Measurements from ENCODE around the gene TOMM22.

The TOMM22 gene

GRCh38 chr22:38674888-38675287 lies 6.9 kb upstream of the TOMM22 start:
- H3K36me3 ChIP-seq (ENCODE audit: insufficient read depth, insufficient read length, low read length): peaks cover 38% of the 10 kb centered on the region
- H3K9me3 ChIP-seq (ENCODE audit: insufficient read depth, low read length): no peaks in the 10 kb centered on the region
- no peak for TF ChIP-seq ZNF274 (IDR thresholded peaks at IDR 0.05; ENCODE audit: low read depth, low read length)
- no peak for TF ChIP-seq YY1 (IDR thresholded peaks at IDR 0.05; ENCODE audit: insufficient read depth, insufficient read length)
- TF ChIP-seq SUZ12 (IDR thresholded peaks at IDR 0.05; ENCODE audit: extremely low read depth, insufficient read depth, insufficient read length): no peak
- DNase-seq (ENCODE audit: low read depth, low spot score): no peak
- H3K9ac ChIP-seq (ENCODE audit: insufficient read length, low read depth): no peak overlapping the region
- H3K27me3 ChIP-seq (ENCODE audit: insufficient read depth, insufficient read length): no peaks in the 10 kb centered on the region
- H3K4me3 ChIP-seq (ENCODE audit: insufficient read length, low read depth): no peak overlapping the region
- no peaks in the 10 kb centered on the region for H3K4me1 ChIP-seq (ENCODE audit: insufficient read depth, insufficient read length)

GRCh38 chr22:38675833-38676232 lies 5.9 kb upstream of the TOMM22 start:
- TF ChIP-seq ZNF274 (IDR thresholded peaks at IDR 0.05; ENCODE audit: low read depth, low read length): no peak
- TF ChIP-seq YY1 (IDR thresholded peaks at IDR 0.05; ENCODE audit: insufficient read depth, insufficient read length): no peak
- TF ChIP-seq SUZ12 (IDR thresholded peaks at IDR 0.05; ENCODE audit: extremely low read depth, insufficient read depth, insufficient read length): no peak
- Histone ChIP-seq H3K9ac (ENCODE audit: insufficient read length, low read depth) (no peak overlapping the region), H3K9me3 (ENCODE audit: insufficient read depth, low read length) (no peaks in the 10 kb centered on the region), H3K4me3 (ENCODE audit: insufficient read length, low read depth) (no peak overlapping the region), H3K36me3 (ENCODE audit: insufficient read depth, insufficient read length, low read length) (peaks cover 36% of the 10 kb centered on the region), H3K4me1 (ENCODE audit: insufficient read depth, insufficient read length) (no peaks in the 10 kb centered on the region), H3K27me3 (ENCODE audit: insufficient read depth, insufficient read length) (no peaks in the 10 kb centered on the region)
- no peak for DNase-seq (ENCODE audit: low read depth, low spot score)

GRCh38 chr22:38684895-38685294 lies 3.1 kb downstream of the TOMM22 start:
- DNase-seq (ENCODE audit: low read depth, low spot score): no peak
- Histone ChIP-seq H3K36me3 (ENCODE audit: insufficient read depth, insufficient read length, low read length) (peaks cover 66% of the 10 kb centered on the region), H3K27me3 (ENCODE audit: insufficient read depth, insufficient read length) (no peaks in the 10 kb centered on the region), H3K4me1 (ENCODE audit: insufficient read depth, insufficient read length) (peaks cover 2% of the 10 kb centered on the region), H3K4me3 (ENCODE audit: insufficient read length, low read depth) (no peak overlapping the region), H3K9me3 (ENCODE audit: insufficient read depth, low read length) (no peaks in the 10 kb centered on the region; the same call in 1 of the 2 replicates), H3K9ac (ENCODE audit: insufficient read length, low read depth) (no peak overlapping the region)
- TF ChIP-seq ZNF274 (IDR thresholded peaks at IDR 0.05; ENCODE audit: low read depth, low read length) (no peak), YY1 (IDR thresholded peaks at IDR 0.05; ENCODE audit: insufficient read depth, insufficient read length) (no peak)

DNA sequence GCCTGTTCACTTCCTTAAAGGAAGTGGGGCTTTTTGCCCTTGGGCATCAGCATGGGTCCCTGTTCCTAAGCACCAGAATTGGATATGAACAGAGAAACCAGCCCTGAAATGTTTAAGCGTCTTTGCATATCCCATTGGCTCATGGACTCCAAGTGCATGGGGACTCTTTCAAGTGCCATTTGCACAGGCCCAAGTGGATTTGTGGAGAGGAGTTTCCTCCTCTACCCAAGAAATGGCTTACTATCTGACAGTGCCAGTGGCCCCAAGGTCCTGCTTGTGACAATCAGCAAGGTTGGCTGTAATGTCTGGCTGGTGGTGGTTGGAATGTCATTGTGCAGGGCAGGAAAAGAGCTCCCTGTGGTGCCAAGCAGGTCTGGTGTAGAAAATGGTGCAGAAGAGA lies 4.0 kb downstream of the TOMM22 start:
- H3K36me3 ChIP-seq (ENCODE audit: insufficient read depth, insufficient read length, low read length): peaks cover 70% of the 10 kb centered on the region
- no peak for DNase-seq (ENCODE audit: low read depth, low spot score)
- no peak overlapping the region for H3K4me3 ChIP-seq (ENCODE audit: insufficient read length, low read depth)
- no peak overlapping the region for H3K9ac ChIP-seq (ENCODE audit: insufficient read length, low read depth)
- H3K9me3 ChIP-seq (ENCODE audit: insufficient read depth, low read length): no peaks in the 10 kb centered on the region; the same call in 1 of the 2 replicates
- TF ChIP-seq ZNF274 (IDR thresholded peaks at IDR 0.05; ENCODE audit: low read depth, low read length) (no peak), SUZ12 (IDR thresholded peaks at IDR 0.05; ENCODE audit: extremely low read depth, insufficient read depth, insufficient read length) (no peak), YY1 (IDR thresholded peaks at IDR 0.05; ENCODE audit: insufficient read depth, insufficient read length) (no peak)
- no peaks in the 10 kb centered on the region for H3K27me3 ChIP-seq (ENCODE audit: insufficient read depth, insufficient read length)
- peaks cover 2% of the 10 kb centered on the region for H3K4me1 ChIP-seq (ENCODE audit: insufficient read depth, insufficient read length)

GRCh38 chr22:38689651-38690050 lies 7.9 kb downstream of the TOMM22 start:
- no peaks in the 10 kb centered on the region for H3K4me1 ChIP-seq (ENCODE audit: insufficient read depth, insufficient read length)
- peaks cover 76% of the 10 kb centered on the region for H3K36me3 ChIP-seq (ENCODE audit: insufficient read depth, insufficient read length, low read length)
- DNase-seq (ENCODE audit: low read depth, low spot score): no peak
- no peak overlapping the region for H3K4me3 ChIP-seq (ENCODE audit: insufficient read length, low read depth)
- no peak for TF ChIP-seq YY1 (IDR thresholded peaks at IDR 0.05; ENCODE audit: insufficient read depth, insufficient read length)
- no peaks in the 10 kb centered on the region for H3K27me3 ChIP-seq (ENCODE audit: insufficient read depth, insufficient read length)
- no peak overlapping the region for H3K9ac ChIP-seq (ENCODE audit: insufficient read length, low read depth)
- no peaks in the 10 kb centered on the region for H3K9me3 ChIP-seq (ENCODE audit: insufficient read depth, low read length)

GRCh38 chr22:38694049-38694448 lies 12.3 kb downstream of the TOMM22 start:
- no peaks in the 10 kb centered on the region for H3K9me3 ChIP-seq (ENCODE audit: insufficient read depth, low read length)
- H3K9ac ChIP-seq (ENCODE audit: insufficient read length, low read depth): no peak overlapping the region
- no peaks in the 10 kb centered on the region for H3K27me3 ChIP-seq (ENCODE audit: insufficient read depth, insufficient read length)
- H3K4me3 ChIP-seq (ENCODE audit: insufficient read length, low read depth): no peak overlapping the region
- DNase-seq (ENCODE audit: low read depth, low spot score): no peak
- H3K36me3 ChIP-seq (ENCODE audit: insufficient read depth, insufficient read length, low read length): peaks cover 55% of the 10 kb centered on the region
- TF ChIP-seq YY1 (IDR thresholded peaks at IDR 0.05; ENCODE audit: insufficient read depth, insufficient read length) (no peak), ZNF274 (IDR thresholded peaks at IDR 0.05; ENCODE audit: low read depth, low read length) (no peak), SUZ12 (IDR thresholded peaks at IDR 0.05; ENCODE audit: extremely low read depth, insufficient read depth, insufficient read length) (no peak)
- no peaks in the 10 kb centered on the region for H3K4me1 ChIP-seq (ENCODE audit: insufficient read depth, insufficient read length)

DNA sequence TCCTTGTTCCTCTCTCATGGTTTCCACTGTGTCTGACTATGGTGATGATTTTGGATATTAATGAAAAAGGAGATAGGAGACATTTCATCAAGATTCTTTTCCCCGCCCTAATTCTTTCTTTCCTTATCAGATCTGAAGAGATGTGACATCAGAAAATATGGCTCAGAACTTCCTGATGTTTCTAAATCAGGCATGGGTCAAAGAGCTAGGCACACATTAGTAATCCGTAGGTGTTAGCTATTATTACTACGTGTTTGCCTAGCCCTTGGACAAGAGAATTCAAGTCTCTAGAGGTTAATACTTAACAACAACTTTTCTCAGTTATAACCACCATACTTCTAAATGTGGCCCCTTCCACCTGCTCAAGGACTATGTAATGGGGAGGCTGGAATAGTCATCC lies 13.2 kb downstream of the TOMM22 start:
- Histone ChIP-seq H3K4me1 (ENCODE audit: insufficient read depth, insufficient read length) (peaks cover 2% of the 10 kb centered on the region), H3K4me3 (ENCODE audit: insufficient read length, low read depth) (no peak overlapping the region), H3K36me3 (ENCODE audit: insufficient read depth, insufficient read length, low read length) (peaks cover 55% of the 10 kb centered on the region), H3K9me3 (ENCODE audit: insufficient read depth, low read length) (no peaks in the 10 kb centered on the region), H3K9ac (ENCODE audit: insufficient read length, low read depth) (no peak overlapping the region), H3K27me3 (ENCODE audit: insufficient read depth, insufficient read length) (no peaks in the 10 kb centered on the region)
- DNase-seq (ENCODE audit: low read depth, low spot score): no peak
- TF ChIP-seq ZNF274 (IDR thresholded peaks at IDR 0.05; ENCODE audit: low read depth, low read length): no peak

Measured in NT2/D1 (cell line).